Measurements from ENCODE around the gene ZNF366.

Gene ZNF366

GRCh38 chr5:72518001-72518683 lies 10.9 kb upstream of the ZNF366 start:
- DNase-seq, result no peak

GRCh38 chr5:72516916-72517315 lies 9.7 kb upstream of the ZNF366 start:
- no peak for DNase-seq

GRCh38 chr5:72515211-72515610 lies 8.0 kb upstream of the ZNF366 start:
- no peak for DNase-seq

DNA sequence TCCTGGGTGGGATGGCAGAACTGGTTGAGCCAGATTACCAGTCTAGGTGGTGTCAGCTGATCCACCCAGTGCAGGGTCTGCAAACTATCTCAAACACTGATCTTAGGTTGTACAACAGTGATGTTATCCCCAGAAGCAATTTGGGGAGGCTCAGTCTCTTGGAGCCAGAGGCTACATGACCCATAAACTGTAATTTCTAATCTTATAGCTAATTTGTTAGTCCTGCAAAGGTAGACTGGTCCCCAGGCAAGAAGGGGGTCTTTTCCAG lies 5.3 kb upstream of the ZNF366 start:
- no peak for DNase-seq

DNA sequence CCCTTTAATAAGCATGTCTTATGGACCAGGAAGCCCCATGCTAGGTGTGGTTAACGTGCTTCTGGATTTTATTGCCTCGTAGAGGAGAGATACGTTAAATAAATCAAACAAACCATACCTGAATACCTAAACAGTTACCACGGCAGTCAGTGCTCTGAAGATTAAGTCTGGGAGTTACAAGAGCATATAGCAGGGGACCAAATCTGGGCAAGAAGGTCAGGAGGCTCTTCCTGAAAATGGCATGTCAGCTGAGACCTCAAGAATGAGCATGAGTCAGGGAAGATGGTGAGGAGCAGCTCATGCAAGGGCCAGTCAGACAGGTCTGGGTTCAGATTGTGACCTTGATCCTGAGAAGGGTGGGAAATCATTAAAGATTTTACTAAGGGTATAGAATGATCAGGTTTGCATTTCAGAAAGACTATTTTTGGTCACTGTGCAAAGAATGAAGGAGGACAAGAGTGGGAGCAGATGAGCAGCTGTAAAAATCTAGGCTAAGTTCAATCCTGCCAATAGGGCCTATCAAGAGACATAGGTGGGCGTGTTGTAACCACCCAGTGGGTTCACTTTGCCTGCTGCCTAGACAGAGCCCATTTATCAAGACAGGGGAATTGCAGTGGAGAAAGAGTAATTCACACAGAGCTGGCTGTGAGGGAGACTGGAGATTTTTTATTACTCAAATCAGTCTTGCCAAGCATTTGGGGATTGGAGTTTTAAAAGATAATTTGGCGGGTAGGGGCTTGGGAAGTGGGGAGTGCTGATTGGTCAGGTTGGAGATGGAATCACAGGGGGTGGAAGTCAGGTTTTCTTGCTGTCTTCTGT lies 4.8 kb upstream of the ZNF366 start:
- no peak for DNase-seq

DNA sequence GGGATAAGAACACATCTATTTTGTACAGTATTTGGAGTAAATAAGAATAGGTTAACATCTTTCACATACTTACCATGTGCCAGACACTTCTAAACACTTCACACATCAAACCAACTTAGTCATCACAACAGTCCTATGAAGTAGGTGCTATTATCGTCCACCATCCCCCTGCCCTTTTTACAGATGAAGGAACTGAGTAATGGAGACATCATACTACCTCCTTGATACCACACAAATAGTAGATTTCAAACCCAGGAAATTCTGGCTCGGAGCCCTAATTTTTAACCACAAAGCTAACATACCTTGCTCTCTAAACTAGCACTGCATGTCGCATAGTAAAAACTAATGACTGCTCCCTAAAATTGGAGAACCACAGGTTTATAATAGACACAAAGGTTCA lies 4.2 kb upstream of the ZNF366 start:
- no peak for DNase-seq

DNA sequence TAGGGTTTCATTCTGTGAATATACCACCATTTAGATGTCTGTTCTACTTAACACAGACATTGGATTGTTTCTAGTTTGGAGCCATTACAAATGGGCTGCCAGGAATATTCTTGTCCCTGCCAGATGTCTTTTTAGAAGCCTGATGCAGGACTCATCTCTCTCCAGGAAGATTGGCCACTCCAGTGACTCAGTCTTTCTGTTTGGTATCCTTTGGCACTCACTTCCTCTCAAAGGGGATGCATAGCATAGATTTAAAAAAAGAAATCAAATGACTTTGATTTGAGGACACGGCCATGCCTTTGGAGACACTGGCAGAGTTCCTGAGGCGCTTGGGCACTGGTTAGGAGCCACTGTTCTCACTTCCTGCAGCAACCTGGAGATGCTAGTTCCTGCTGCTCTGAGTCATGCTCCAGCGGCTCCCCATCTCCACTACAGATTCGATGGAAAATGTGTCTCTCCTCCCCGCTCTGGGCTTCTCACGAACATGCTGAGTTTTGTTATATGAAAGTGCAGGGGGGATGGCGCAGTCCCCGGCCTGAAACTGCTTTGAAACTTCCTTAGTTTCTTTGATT lies 3.5 kb upstream of the ZNF366 start:
- no peak for DNase-seq

DNA sequence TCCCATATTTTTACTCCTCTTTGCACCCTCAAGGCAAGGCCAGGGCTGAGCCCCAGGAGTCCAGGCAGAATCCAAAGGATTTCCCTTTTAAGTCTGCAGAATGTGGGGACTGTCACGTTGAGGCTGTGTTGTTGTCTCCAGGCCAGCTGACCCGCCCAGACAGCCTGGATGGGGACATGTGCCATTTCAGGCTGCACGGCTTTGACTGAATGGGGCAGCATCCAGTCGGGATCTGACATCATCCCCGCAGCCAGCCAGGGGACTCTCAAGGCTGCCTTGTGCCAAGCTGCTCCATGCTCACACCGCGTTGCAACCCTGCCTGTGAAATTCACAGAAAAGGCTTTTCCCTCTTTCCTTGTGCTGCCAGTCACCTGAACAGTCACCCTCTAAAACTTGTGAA lies 2.2 kb upstream of the ZNF366 start:
- no peak for DNase-seq

DNA sequence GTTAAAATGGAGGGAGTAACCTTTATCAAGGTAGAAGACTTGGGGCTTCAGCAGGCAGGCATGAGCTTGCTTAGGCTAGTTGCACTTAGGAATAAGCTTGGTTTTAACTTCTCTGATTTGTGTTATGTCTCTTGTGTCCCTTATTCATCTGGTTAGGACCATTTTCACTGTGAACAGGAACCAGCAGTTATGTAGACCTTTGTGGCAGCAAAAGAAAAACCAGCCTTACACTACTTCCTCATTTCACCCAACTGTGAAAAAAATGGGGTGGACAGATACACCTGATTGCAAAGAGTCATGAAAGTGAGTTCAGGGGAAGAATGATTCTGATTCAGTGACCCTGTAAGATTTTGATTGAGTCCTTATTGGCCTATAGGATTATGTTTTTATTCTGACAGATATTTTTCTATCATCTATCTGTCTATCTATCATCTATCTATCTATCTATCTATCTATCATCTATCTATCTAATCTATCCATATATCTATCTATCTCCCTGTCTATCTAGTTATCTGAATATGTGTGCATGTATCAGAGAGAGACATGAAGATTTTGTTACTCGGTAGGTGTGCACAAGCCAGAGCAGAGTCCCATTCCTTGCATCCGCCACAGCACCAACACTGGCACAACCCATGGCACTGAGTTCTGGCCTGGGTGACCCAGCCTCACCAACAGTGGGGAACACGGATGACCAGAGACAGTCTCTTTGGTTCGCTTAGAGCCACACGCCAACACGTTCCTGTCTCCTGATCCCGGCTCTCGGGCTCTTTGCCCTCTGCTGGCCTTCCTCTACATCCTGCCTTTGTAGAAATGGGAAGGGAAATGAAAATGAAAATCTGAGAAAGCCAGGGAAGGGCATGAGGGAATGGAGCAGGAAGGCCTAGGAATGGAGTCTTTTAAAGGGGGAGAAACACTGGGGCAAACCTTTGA lies 1.3 kb upstream of the ZNF366 start:
- no peak for DNase-seq

DNA sequence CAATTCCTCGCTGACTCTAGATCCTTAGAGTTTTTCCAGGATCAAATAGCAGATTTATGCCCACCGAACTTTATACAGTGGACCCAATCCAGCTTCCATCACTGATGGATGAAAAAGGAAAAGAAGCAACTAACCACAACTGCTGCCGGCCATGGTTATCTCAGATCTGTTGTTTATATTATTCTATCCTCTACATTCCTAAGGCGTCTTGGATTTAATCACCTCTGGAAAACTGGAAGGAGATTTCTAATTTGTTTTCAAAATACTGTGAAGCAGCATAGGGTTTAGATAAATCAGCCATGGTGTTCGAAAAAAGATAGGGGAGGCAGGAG lies 663 bp upstream of the ZNF366 start:
- no peak for DNase-seq

GRCh38 chr5:72506158-72506549 lies 1.1 kb downstream of the ZNF366 start:
- DNase-seq, result no peak

DNA sequence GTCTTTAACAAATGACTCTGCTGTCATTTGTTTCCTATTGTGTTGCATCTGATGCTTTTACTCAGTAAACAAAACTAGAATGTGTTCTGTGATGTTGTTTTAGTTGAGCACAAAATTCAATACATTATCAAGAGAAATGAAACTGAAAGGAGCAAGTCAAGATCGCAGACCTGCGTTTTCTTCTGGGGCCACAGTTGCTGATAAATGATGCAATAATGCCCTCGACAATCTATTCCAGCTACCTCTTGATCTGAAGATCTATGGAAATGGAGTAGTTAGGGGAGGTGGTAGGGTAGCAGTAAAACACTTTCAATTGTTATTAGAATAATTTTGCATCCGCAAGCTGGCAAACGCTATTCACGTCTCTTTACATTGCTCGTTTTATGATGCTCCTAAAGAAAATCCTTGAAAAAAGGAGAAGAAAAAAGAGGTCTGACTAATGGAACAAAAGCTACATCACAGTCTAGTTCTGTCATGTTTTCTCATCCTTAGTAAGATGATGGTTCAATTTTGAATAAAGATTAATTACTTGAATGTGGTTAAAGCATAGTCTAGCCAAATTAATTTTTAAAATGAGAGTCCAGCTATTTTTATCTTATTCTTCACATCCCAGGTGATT lies 1.6 kb downstream of the ZNF366 start:
- no peak for DNase-seq

GRCh38 chr5:72505016-72505415 lies 2.2 kb downstream of the ZNF366 start:
- DNase-seq, result no peak

DNA sequence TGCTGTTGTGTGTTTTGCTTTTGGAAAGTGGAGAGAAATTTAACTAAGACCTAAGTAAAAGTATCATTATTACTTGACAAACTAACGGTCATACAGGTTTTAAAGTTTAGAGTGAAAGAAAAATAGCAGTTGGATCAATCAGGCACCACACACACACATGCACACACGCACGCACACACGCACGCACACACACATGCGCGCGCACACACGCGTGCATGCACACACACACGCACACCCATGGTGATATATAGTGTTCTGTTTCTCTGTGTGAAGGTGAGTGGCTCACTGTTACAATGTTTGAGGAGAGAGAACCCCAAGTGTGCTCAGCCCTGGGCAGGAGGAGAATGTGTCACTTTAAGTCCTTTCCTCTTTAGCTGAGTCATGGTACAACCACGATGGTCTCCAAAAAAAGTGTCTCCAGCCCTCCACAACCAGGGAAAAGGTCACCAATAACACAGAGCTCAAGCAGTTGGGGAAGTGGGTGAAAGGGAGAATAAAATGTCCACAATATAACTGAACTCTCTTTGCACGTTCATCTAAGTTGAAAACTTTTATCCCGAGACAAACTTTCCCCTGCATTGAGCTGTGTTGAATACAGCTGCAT lies 3.2 kb downstream of the ZNF366 start:
- no peak for DNase-seq

GRCh38 chr5:72501488-72501887 lies 5.7 kb downstream of the ZNF366 start:
- no peak for DNase-seq

DNA sequence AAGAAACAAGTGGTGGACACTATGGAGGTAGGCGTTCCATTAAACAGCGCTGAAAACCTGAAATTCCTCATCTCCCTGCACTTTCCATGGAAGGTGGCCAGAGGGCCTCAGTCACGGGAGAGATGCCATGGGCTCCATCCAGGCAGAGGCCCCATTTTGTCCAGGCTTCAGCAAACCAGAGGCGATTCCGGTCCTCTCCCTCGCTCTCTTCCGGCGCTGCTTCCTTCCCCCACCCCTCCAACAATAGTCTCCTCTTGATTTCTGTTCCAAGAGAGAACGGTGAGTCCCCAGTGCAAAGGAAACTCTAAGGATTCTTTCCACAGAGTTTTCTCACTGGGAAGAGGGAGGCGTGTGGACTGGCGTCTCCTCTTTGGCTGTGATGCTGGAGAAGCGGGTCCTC lies 7.5 kb downstream of the ZNF366 start:
- DNase-seq, result no peak

GRCh38 chr5:72499090-72499489 lies 8.1 kb downstream of the ZNF366 start:
- no peak for DNase-seq

- no peak for DNase-seq
Observed at GRCh38 chr5:72498284-72498683, 8.9 kb downstream of the ZNF366 start.

GRCh38 chr5:72497823-72498222 lies 9.4 kb downstream of the ZNF366 start:
- DNase-seq, result no peak

DNA sequence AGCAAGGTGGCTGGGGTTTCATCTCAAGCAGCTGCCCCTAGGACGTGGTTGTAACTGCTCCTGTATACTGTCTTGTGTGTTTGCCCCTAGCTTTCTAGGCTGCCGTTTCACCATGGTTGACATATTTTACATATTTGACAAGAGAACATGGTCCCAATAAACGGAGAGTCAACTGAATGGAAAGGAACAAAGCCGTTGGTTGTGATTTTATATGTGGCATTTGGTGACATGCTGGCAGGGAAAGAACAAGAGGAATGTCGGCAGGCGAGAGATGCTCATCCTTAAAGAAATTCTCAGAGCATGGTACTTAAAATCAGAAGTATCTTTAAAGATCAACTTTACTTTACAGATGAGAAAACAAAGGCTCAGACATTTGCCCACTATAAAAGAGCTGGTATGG lies 11.8 kb downstream of the ZNF366 start:
- no peak for DNase-seq

- DNase-seq, result no peak
Observed at GRCh38 chr5:72494623-72495124, 12.5 kb downstream of the ZNF366 start.

DNA sequence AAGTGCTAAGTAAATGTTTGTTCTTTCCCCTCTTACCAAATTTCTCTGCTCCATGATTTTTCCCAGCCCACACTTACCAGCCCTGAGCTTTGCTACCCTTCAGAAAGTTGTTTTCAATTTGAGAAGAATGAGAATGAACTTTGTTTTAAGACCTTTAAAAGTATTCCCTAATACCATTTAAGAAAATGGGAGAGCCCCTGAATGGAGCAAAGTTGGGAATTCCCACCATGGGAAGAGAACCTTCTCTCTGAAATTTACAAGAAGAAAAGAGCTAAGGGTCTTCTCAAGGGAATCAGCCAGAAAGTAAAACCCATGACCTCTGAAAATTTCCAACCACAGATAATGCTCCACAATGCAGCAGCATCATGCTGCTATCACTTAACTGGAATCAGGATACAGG lies 17.7 kb downstream of the ZNF366 start:
- DNase-seq, result no peak

DNA sequence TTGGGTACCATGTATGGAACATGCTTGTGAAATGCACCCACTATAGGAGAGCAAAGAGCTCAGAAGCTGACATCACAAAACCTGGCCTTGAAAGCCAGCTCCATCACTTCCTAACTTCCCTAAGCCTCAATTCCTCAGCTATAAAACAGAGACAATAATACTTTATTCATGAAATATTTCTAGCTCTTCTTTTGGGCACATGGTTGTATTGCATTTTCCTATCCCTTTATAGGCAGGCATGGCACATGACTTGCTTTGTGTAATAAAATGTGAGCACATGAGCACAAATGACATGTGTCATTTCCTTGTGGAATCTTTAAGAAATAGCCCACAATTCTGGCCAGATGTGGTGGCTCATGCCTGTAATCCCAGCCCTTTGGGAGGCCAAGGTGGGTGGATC lies 18.5 kb downstream of the ZNF366 start:
- DNase-seq, result no peak
